HepG2 (cell line): ENCODE results near the gene TMBIM6. TPM values are rescaled to one million over a fixed set of nuclear protein-coding genes. Genes with fewer than 3 reads are reported as not detected.
A peak's percentile ranks its signal among the peaks of the same experiment; 100 is the strongest.

Experiments
- ATAC-seq: fragments of 200-7000 bp; cut with Tn5 transposase; 3 replicates; pipeline ENCODE4 v1.9.1; 2020; ENCODE audit warnings: mild to moderate bottlenecking, moderate library complexity
- BruUV-seq: library from RNA; stranded (reverse); fragments of 400-500 nt; replicated peaks from 2 replicates; lab custom pipeline; 2021; lab: Mats Ljungman, UMichigan
- CTCF ChIA-PET: fragments of 300-600 bp; formaldehyde crosslinking; extraction: SDS; loops from one replicate; lab custom pipeline; 2021; ENCODE audit warnings: low total read pairs, inconsistent platforms, low intra/inter-chr PET ratio; lab: Yijun Ruan, JAX
- POLR2A ChIA-PET: fragments of 350-600 bp; sonication (Branson Sonifier 250); formaldehyde crosslinking; loops from one replicate; lab custom pipeline; 2020; ENCODE audit warnings: antibody characterized with exemption, inconsistent platforms; lab: Yijun Ruan, JAX
- DNase-seq: peaks from one replicate; pipeline ENCODE4 v3.0.0-alpha.2; 2015; ENCODE audit warnings: low spot score
- FAIRE-seq: peaks from 3 replicates; lab custom pipeline; 2011; peaks lifted over from hg19 to GRCh38; lab: Jason Lieb, UNC
- H2AFZ ChIP-seq: one replicate; pipeline ENCODE4 v1.6.1; 2011; ENCODE audit warnings: low read length, inconsistent platforms
- H3K27ac ChIP-seq: fragments of 300-600 bp; 3 replicates; pipeline ENCODE4 v1.8.0; 2011; ENCODE audit warnings: mixed run types, mild to moderate bottlenecking, mixed read lengths, low read length, inconsistent platforms; ENCODE audit not compliant: insufficient read depth; ENCODE audit errors: extremely low read length
- H3K27me3 ChIP-seq, 2 experiments: fragments of 200-600 bp in 1 of 2; 2 replicates in 1 of 2; 3 replicates in 1 of 2; pipeline versions ENCODE4 v1.6.0 to v1.8.0; 2011; ENCODE audit warnings: low read length in 2 of 2, mild to moderate bottlenecking in 2 of 2, moderate library complexity in 2 of 2, inconsistent platforms in 1 of 2; ENCODE audit not compliant: insufficient read depth in 2 of 2, control insufficient read depth in 1 of 2
- H3K36me3 ChIP-seq, 2 experiments: fragments of 200-600 bp in 1 of 2; replicated peaks in 1 of 2; 2 replicates in 1 of 2; 3 replicates in 1 of 2; pipeline versions ENCODE4 v1.5.1 to v1.8.0; 2011; ENCODE audit warnings: low read length in 2 of 2, inconsistent platforms in 1 of 2; ENCODE audit not compliant: insufficient read depth in 2 of 2, control insufficient read depth in 1 of 2
- H3K4me1 ChIP-seq: 2 replicates; pipeline ENCODE4 v1.5.1; 2012; ENCODE audit warnings: low read length, inconsistent platforms; ENCODE audit not compliant: insufficient read depth
- H3K4me2 ChIP-seq: 2 replicates; pipeline ENCODE4 v1.6.0; 2011; ENCODE audit warnings: low read depth, low read length, inconsistent platforms
- H3K4me3 ChIP-seq, 3 experiments: fragments of 200-600 bp in 1 of 3; sonication (generic), shearing (Covaris generic) in 1 of 3; replicated peaks in 1 of 3; 2 replicates each; pipeline ENCODE4 v1.5.1; 2011 to 2016; ENCODE audit warnings: low read length in 3 of 3, inconsistent platforms in 2 of 3, low read depth in 2 of 3, mild to moderate bottlenecking in 2 of 3, control low read depth in 1 of 3, mixed read lengths in 1 of 3; ENCODE audit not compliant: insufficient read depth in 1 of 3
- H3K79me2 ChIP-seq: one replicate; pipeline ENCODE4 v1.6.1; 2011; ENCODE audit warnings: low read length, inconsistent platforms; ENCODE audit not compliant: insufficient read depth
- H3K9ac ChIP-seq: 2 replicates; pipeline ENCODE4 v1.6.0; 2011; ENCODE audit warnings: mild to moderate bottlenecking, low read depth, low read length, inconsistent platforms; ENCODE audit not compliant: insufficient read depth
- H3K9me3 ChIP-seq: 2 replicates; pipeline ENCODE4 v1.5.1; 2012; ENCODE audit warnings: mild to moderate bottlenecking, low read length
- H4K20me1 ChIP-seq: 2 replicates; pipeline ENCODE4 v1.6.0; 2011; ENCODE audit warnings: inconsistent platforms, mild to moderate bottlenecking, low read length, moderate library complexity; ENCODE audit not compliant: insufficient read depth
- CREM ChIP-seq, 2 experiments: sonication (generic) in 1 of 2; formaldehyde crosslinking in 1 of 2; IDR thresholded peaks; 2 replicates each; pipeline versions ENCODE4 v1.4.0 to v1.6.1; 2016 to 2020; ENCODE audit warnings: antibody characterized with exemption in 1 of 2, mild to moderate bottlenecking in 1 of 2, missing genetic modification reagents in 1 of 2
- NR2F1 ChIP-seq, 2 experiments: fragments of 450-650 bp in 1 of 2; formaldehyde crosslinking in 1 of 2; IDR thresholded peaks; 2 replicates each; pipeline versions ENCODE4 v1.5.0 to v1.6.1; 2016 to 2020; ENCODE audit warnings: mild to moderate bottlenecking in 1 of 2, missing compliant biosample characterization in 1 of 2, missing genetic modification reagents in 1 of 2, moderate library complexity in 1 of 2
- NR2F2 ChIP-seq: IDR thresholded peaks from 2 replicates; pipeline ENCODE4 v1.6.1; 2012; ENCODE audit warnings: low read depth, inconsistent platforms, borderline replicate concordance
- NR2F6 ChIP-seq, 2 experiments: IDR thresholded peaks; 2 replicates each; pipeline ENCODE4 v1.6.1; 2016; ENCODE audit warnings: antibody characterized with exemption in 1 of 2, mild to moderate bottlenecking in 1 of 2
- PHF20 ChIP-seq: sonication (generic); formaldehyde crosslinking; IDR thresholded peaks from 2 replicates; pipeline ENCODE4 v1.5.0; 2020; ENCODE audit warnings: mild to moderate bottlenecking, missing genetic modification reagents
- PRDM10 ChIP-seq: sonication (generic); formaldehyde crosslinking; IDR thresholded peaks from 2 replicates; pipeline ENCODE4 v1.4.0; 2020; ENCODE audit warnings: low read depth, missing genetic modification reagents
- RAD51 ChIP-seq: fragments of 450-650 bp; IDR thresholded peaks from 2 replicates; pipeline ENCODE4 v1.6.1; 2016; ENCODE audit warnings: borderline replicate concordance
- SIN3A ChIP-seq: IDR thresholded peaks from 2 replicates; pipeline ENCODE4 v1.6.1; 2011; ENCODE audit warnings: low read depth, mild to moderate bottlenecking, control low read depth, low read length, borderline replicate concordance
- TFDP2 ChIP-seq: sonication (generic); formaldehyde crosslinking; IDR thresholded peaks from 2 replicates; pipeline ENCODE4 v1.4.0; 2020; ENCODE audit warnings: missing genetic modification reagents
- ZNF34 ChIP-seq: sonication (generic); formaldehyde crosslinking; IDR thresholded peaks from 2 replicates; pipeline ENCODE4 v1.4.0; 2020; ENCODE audit warnings: mild to moderate bottlenecking, missing genetic modification reagents, borderline replicate concordance
- ZNF616 ChIP-seq: sonication (generic); formaldehyde crosslinking; IDR thresholded peaks from 2 replicates; pipeline ENCODE4 v1.5.0; 2020; ENCODE audit warnings: low read depth, mild to moderate bottlenecking, missing genetic modification reagents
- ZSCAN22 ChIP-seq: sonication (generic); formaldehyde crosslinking; IDR thresholded peaks from 2 replicates; pipeline ENCODE4 v1.4.0; 2020; ENCODE audit warnings: mild to moderate bottlenecking, missing genetic modification reagents
- WGBS: methylation state at CpG from one replicate; pipeline ENCODE4 v1.1.6; 2017; ENCODE audit warnings: low lambda C conversion rate; 5-methylcytosine and 5-hydroxymethylcytosine counted together
- in situ Hi-C: cut with HindIII; loops from 2 replicates; pipeline ENCODE4 v1.10.0; 2017; ENCODE audit warnings: low pct_unique_long_range_greater_than_20kb; ENCODE audit not compliant: extremely low pct_ligation_motif_present
- intact Hi-C: fragments of 100-400 bp; cut with micrococcal nuclease; formaldehyde crosslinking; loops from one replicate; pipeline ENCODE4 v1.10.0; 2022; ENCODE audit not compliant: unreplicated experiment
- polyA plus RNA-seq, 8 experiments: library from polyadenylated mRNA; depleted of rRNA in 3 of 8; stranded (reverse) in 7 of 8; unstranded in 1 of 8; fragments of >200 nt; fragmentation: Illumina TruSeq in 4 of 8; extraction: Trizol in 4 of 8; gene quantifications; 2 replicates each; pipeline versions ENCODE4 v1.2.1 to v1.2.3, GENCODE V29; 2011 to 2016; ENCODE audit warnings: low read depth in 4 of 8, missing spikeins in 1 of 8, mixed read lengths in 1 of 8; ENCODE audit not compliant: insufficient read depth in 1 of 8
- total RNA-seq, 5 experiments: library from RNA; depleted of rRNA; stranded (reverse); fragments of >200 nt; fragmentation: Illumina TruSeq; extraction: Trizol; gene quantifications; 2 replicates each; pipeline ENCODE4 v1.2.3, GENCODE V29; 2016; ENCODE audit warnings: low read depth in 1 of 5

TMBIM6 gene
- total and polyA plus RNA-seq, 2 of the 13 experiments (the other 11 are each of a cell fraction or from before 2014, with no cell fraction given), result 412 to 468 TPM

- Histone ChIP-seq H3K4me3 (no peak overlapping the region), H3K4me2 (no peak overlapping the region), H4K20me1 (no peaks in the 10 kb centered on the region; the same call in 1 of the 2 replicates), H3K9ac (no peak overlapping the region), H2AFZ (no peak overlapping the region), H3K27me3 (no peaks in the 10 kb centered on the region), H3K36me3 (no peaks in the 10 kb centered on the region), H3K27ac (no peak overlapping the region), H3K4me1 (no peaks in the 10 kb centered on the region), H3K9me3 (no peaks in the 10 kb centered on the region), H3K79me2 (no peaks in the 10 kb centered on the region)
- in situ Hi-C loops, result no loop called here
- FAIRE-seq (no peak), ATAC-seq (no peak), DNase-seq (no peak)
- WGBS, result 22% methylated on average over 3 of the region's 3 CpGs
- intact Hi-C loops, result no loop called here
- POLR2A ChIA-PET, result no interaction called here
- CTCF ChIA-PET, result no interaction called here
- TF ChIP-seq NR2F6 (IDR thresholded peaks at IDR 0.05), result peak; percentile 49
- no peak for TF ChIP-seq NR2F6 (CRISPR knock-in tag; IDR thresholded peaks at IDR 0.05)
- 0 out of 2 replicates have a peak, but pooled peaks have one; percentile 46 for TF ChIP-seq NR2F2
- TF ChIP-seq NR2F1 (CRISPR knock-in tag; IDR thresholded peaks at IDR 0.05), result 0 out of 4 replicates have a peak, but pooled peaks of 1 of the 2 experiments have one; percentile 13
- TF ChIP-seq ZNF616, result no peak
- BruUV-seq, result no TSS peak
These were observed 48.5 kb upstream of the TMBIM6 start for GRCh38 chr12:49692851-49693250.

- H3K79me2 ChIP-seq, result no peaks in the 10 kb centered on the region
- ChIA-PET CTCF (no interaction called here), POLR2A (no interaction called here)
- H3K9me3 ChIP-seq, result no peaks in the 10 kb centered on the region
- no peak overlapping the region for H2AFZ ChIP-seq
- WGBS, result 64% methylated on average over 8 of the region's 8 CpGs
- no peaks in the 10 kb centered on the region for H3K27me3 ChIP-seq
- no peak for FAIRE-seq
- no peak overlapping the region for H3K9ac ChIP-seq
- ATAC-seq, result no peak
- no peaks in the 10 kb centered on the region for H3K36me3 ChIP-seq
- H3K27ac ChIP-seq, result no peak overlapping the region
- intact Hi-C loops, result no loop called here
- in situ Hi-C loops, result no loop called here
- H3K4me3 ChIP-seq, result no peak overlapping the region
- no peaks in the 10 kb centered on the region for H3K4me1 ChIP-seq
- DNase-seq, result no peak
- H4K20me1 ChIP-seq, result no peaks in the 10 kb centered on the region; the same call in 1 of the 2 replicates
- no peak overlapping the region for H3K4me2 ChIP-seq
- BruUV-seq, result no TSS peak
- no peak for TF ChIP-seq ZSCAN22 (CRISPR knock-in tag)
- no peak for TF ChIP-seq ZNF34 (CRISPR knock-in tag)
- no peak for TF ChIP-seq SIN3A
- no peak for TF ChIP-seq RAD51
- TF ChIP-seq PRDM10 (CRISPR knock-in tag), result no peak
- TF ChIP-seq PHF20, result no peak
- no peak for TF ChIP-seq CREM (IDR thresholded peaks at IDR 0.05)
- no peak for TF ChIP-seq CREM (CRISPR knock-in tag; IDR thresholded peaks at IDR 0.05)
- no peak for TF ChIP-seq TFDP2 (CRISPR knock-in tag)
These were observed 47.4 kb upstream of the TMBIM6 start for GRCh38 chr12:49693931-49694444.
